ENCODE data around the gene ITGB6. TPM values are rescaled to one million over a fixed set of nuclear protein-coding genes. Genes with fewer than 3 reads are reported as not detected.
A peak's percentile ranks its signal among the peaks of the same experiment; 100 is the strongest.

The ITGB6 gene
- total RNA-seq, 1 donor from 2014 or later: not detected

- peak overlapping the region; percentile 78 to 79 for H3K27ac ChIP-seq
These were observed 9.4 kb upstream of the ITGB6 start for GRCh38 chr2:160209516-160209856.

GRCh38 chr2:160208655-160209515 lies 8.8 kb upstream of the ITGB6 start:
- peak overlapping the region; percentile 78 to 79 for H3K27ac ChIP-seq
- intact Hi-C loops (cut with DNase I): no loop called here
- H3K27me3 ChIP-seq: no peaks in the 10 kb centered on the region
- no peak overlapping the region for H3K4me3 ChIP-seq
- H3K36me3 ChIP-seq: no peaks in the 10 kb centered on the region
- TF ChIP-seq CTCF (IDR thresholded peaks at IDR 0.05): no peak
- H3K4me1 ChIP-seq: peaks cover 0 to 23% of the 10 kb centered on the region in 2 donors
- no peak for DNase-seq (ENCODE audit: low spot score in 2 of 2)
- no peaks in the 10 kb centered on the region for H3K9me3 ChIP-seq

More at GRCh38 chr2:160209516-160209856, 9.4 kb upstream of the ITGB6 start:
- DNase-seq (ENCODE audit: low spot score in 2 of 2): no peak
- TF ChIP-seq CTCF (IDR thresholded peaks at IDR 0.05): no peak
- Histone ChIP-seq H3K4me3 (no peak overlapping the region), H3K4me1 (peaks cover 2 to 23% of the 10 kb centered on the region in 2 donors), H3K27me3 (no peaks in the 10 kb centered on the region), H3K9me3 (no peaks in the 10 kb centered on the region), H3K36me3 (no peaks in the 10 kb centered on the region)
- intact Hi-C loops (cut with DNase I): no loop called here

GRCh38 chr2:160207804-160208654 lies 8.0 kb upstream of the ITGB6 start:
- Histone ChIP-seq H3K27ac (peak overlapping the region; percentile 78 to 79), H3K27me3 (no peaks in the 10 kb centered on the region), H3K9me3 (no peaks in the 10 kb centered on the region), H3K4me1 (peaks cover 0 to 23% of the 10 kb centered on the region in 2 donors), H3K36me3 (no peaks in the 10 kb centered on the region), H3K4me3 (no peak overlapping the region)
- no peak for TF ChIP-seq CTCF (IDR thresholded peaks at IDR 0.05)
- peak; percentile 56 to 93 for DNase-seq (ENCODE audit: low spot score in 2 of 2)
- intact Hi-C loops (cut with DNase I): no loop called here

- H3K27ac ChIP-seq: peak overlapping the region; percentile 78 to 79
- H3K4me1 ChIP-seq: peaks cover 0 to 23% of the 10 kb centered on the region in 2 donors
- no peaks in the 10 kb centered on the region for H3K9me3 ChIP-seq
- no peak overlapping the region for H3K4me3 ChIP-seq
- H3K27me3 ChIP-seq: no peaks in the 10 kb centered on the region
- intact Hi-C loops (cut with DNase I): no loop called here
- H3K36me3 ChIP-seq: no peaks in the 10 kb centered on the region
- no peak for TF ChIP-seq CTCF (IDR thresholded peaks at IDR 0.05)
- no peak for DNase-seq (ENCODE audit: low spot score in 2 of 2)
These were observed 7.2 kb upstream of the ITGB6 start for GRCh38 chr2:160207271-160207670.

- no peak for TF ChIP-seq CTCF (IDR thresholded peaks at IDR 0.05)
- H3K36me3 ChIP-seq: no peaks in the 10 kb centered on the region
- H3K9me3 ChIP-seq: no peaks in the 10 kb centered on the region
- H3K27ac ChIP-seq: peak overlapping the region; percentile 79 to 82
- no peak overlapping the region for H3K4me3 ChIP-seq
- DNase-seq (ENCODE audit: low spot score in 2 of 2): no peak
- peaks cover 0 to 23% of the 10 kb centered on the region in 2 donors for H3K4me1 ChIP-seq
- H3K27me3 ChIP-seq: no peaks in the 10 kb centered on the region
- intact Hi-C loops (cut with DNase I): no loop called here
These were observed 6.4 kb upstream of the ITGB6 start for GRCh38 chr2:160206436-160206835.
